HCT116 (cell line): ENCODE results near the gene SNHG17. TPM values are rescaled to one million over a fixed set of nuclear protein-coding genes. Genes with fewer than 3 reads are reported as not detected.

Source experiments
- ATAC-seq: fragments of 200-7000 bp; cut with Tn5 transposase; 2 replicates; pipeline ENCODE4 v1.9.1; 2020; ENCODE audit warnings: mild to moderate bottlenecking, moderate library complexity
- BruUV-seq: library from RNA; stranded (reverse); fragments of 400-500 nt; replicated peaks from 2 replicates; lab custom pipeline; 2021; lab: Mats Ljungman, UMichigan
- CTCF ChIA-PET: fragments of 300-600 bp; sonication (Branson Sonifier 250); formaldehyde crosslinking; loops from one replicate; lab custom pipeline; 2021; ENCODE audit warnings: antibody characterized with exemption; lab: Charles Lee
- POLR2A ChIA-PET: fragments of 300-600, 350-600 bp; sonication (Branson Sonifier 250); formaldehyde crosslinking; loops from one replicate; lab custom pipeline; 2021; ENCODE audit warnings: antibody characterized with exemption; lab: Charles Lee
- RAD21 ChIA-PET, 2 experiments: fragments of 300-600 bp; sonication (Branson Sonifier 250); formaldehyde crosslinking; loops; one replicate each; lab custom pipeline; 2023; ENCODE audit warnings: low total read pairs in 2 of 2; ENCODE audit not compliant: uncharacterized antibody in 2 of 2, unreplicated experiment in 2 of 2, low non-redundant PET in 1 of 2; lab: Charles Lee
- DNase-seq: peaks from one replicate; pipeline ENCODE4 v3.0.0-alpha.2; 2010; ENCODE audit warnings: low read depth, low spot score
- H2AFZ ChIP-seq: fragments of 200-600 bp; shearing (Covaris generic), sonication (generic); 2 replicates; pipeline ENCODE4 v1.6.1; 2017; ENCODE audit warnings: low read depth, mixed run types, mixed read lengths, antibody characterized with exemption, low read length; ENCODE audit not compliant: poor library complexity, severe bottlenecking
- H3K27ac ChIP-seq: 2 replicates; pipeline ENCODE4 v1.5.1; 2012; ENCODE audit warnings: low read depth, low read length
- H3K27me3 ChIP-seq: fragments of 200-600 bp; sonication (generic); 2 replicates; pipeline ENCODE4 v1.6.1; 2016; ENCODE audit warnings: mixed run types, low read length, mixed read lengths; ENCODE audit not compliant: insufficient read depth
- H3K36me3 ChIP-seq, 2 experiments: fragments of 200-500 bp in 1 of 2; fragments of 200-600 bp in 1 of 2; sonication (Bioruptor generic) in 1 of 2; sonication (generic) in 1 of 2; 2 replicates each; pipeline versions ENCODE4 v1.5.1 to v1.6.1; 2014 to 2016; ENCODE audit warnings: low read length in 2 of 2, inconsistent platforms in 1 of 2, mixed read lengths in 1 of 2, mixed run types in 1 of 2; ENCODE audit not compliant: insufficient read depth in 2 of 2, control insufficient read depth in 1 of 2
- H3K4me1 ChIP-seq, 2 experiments: fragments of 200-600 bp in 1 of 2; sonication (generic) in 1 of 2; 2 replicates each; pipeline versions ENCODE4 v1.5.1 to v1.6.1; 2012 to 2017; ENCODE audit warnings: low read length in 2 of 2, inconsistent platforms in 1 of 2, mild to moderate bottlenecking in 1 of 2, mixed read lengths in 1 of 2, mixed run types in 1 of 2, moderate library complexity in 1 of 2; ENCODE audit not compliant: insufficient read depth in 2 of 2, control insufficient read depth in 1 of 2
- H3K4me2 ChIP-seq: fragments of 200-600 bp; sonication (generic); 2 replicates; pipeline ENCODE4 v1.6.1; 2017; ENCODE audit warnings: mixed run types, low read length, mixed read lengths
- H3K4me3 ChIP-seq, 2 experiments: fragments of 200-600 bp in 1 of 2; sonication (generic) in 1 of 2; replicated peaks in 1 of 2; 2 replicates each; pipeline ENCODE4 v1.5.1; 2011 to 2016; ENCODE audit warnings: low read length in 2 of 2, control low read depth in 1 of 2, low read depth in 1 of 2, mild to moderate bottlenecking in 1 of 2, mixed read lengths in 1 of 2, mixed run types in 1 of 2
- H3K79me2 ChIP-seq: fragments of 200-600 bp; sonication (generic); 2 replicates; pipeline ENCODE4 v1.6.1; 2017; ENCODE audit warnings: mild to moderate bottlenecking, mixed run types, low read length, moderate library complexity, mixed read lengths; ENCODE audit not compliant: insufficient read depth
- H3K9ac ChIP-seq: fragments of 200-600 bp; sonication (generic); 2 replicates; pipeline ENCODE4 v1.6.1; 2016; ENCODE audit warnings: low read length, mixed read lengths
- H3K9me2 ChIP-seq: fragments of 200-600 bp; sonication (generic), shearing (Covaris generic); 2 replicates; pipeline ENCODE4 v1.6.1; 2017; ENCODE audit warnings: mixed run types, mild to moderate bottlenecking, moderate library complexity; ENCODE audit not compliant: insufficient read depth
- H3K9me3 ChIP-seq, 2 experiments: fragments of 200-500 bp in 1 of 2; fragments of 200-600 bp in 1 of 2; sonication (Bioruptor generic) in 1 of 2; sonication (generic) in 1 of 2; 2 replicates each; pipeline ENCODE4 v1.6.1; 2014 to 2017; ENCODE audit warnings: low read length in 2 of 2, mixed read lengths in 2 of 2, inconsistent platforms in 1 of 2, low read depth in 1 of 2, mild to moderate bottlenecking in 1 of 2, mixed run types in 1 of 2, moderate library complexity in 1 of 2; ENCODE audit not compliant: control insufficient read depth in 1 of 2, insufficient read depth in 1 of 2
- H4K20me1 ChIP-seq: fragments of 200-600 bp; sonication (generic), shearing (Covaris generic); 2 replicates; pipeline ENCODE4 v1.6.1; 2017; ENCODE audit warnings: mixed run types, mild to moderate bottlenecking, moderate library complexity; ENCODE audit not compliant: insufficient read depth
- ATF3 ChIP-seq: IDR thresholded peaks from 2 replicates; pipeline ENCODE4 v1.6.1; 2012
- CEBPB ChIP-seq: IDR thresholded peaks from 2 replicates; pipeline ENCODE4 v1.6.1; 2012; ENCODE audit warnings: low read depth
- EZH2 ChIP-seq: fragments of 200-600 bp; sonication (generic); IDR thresholded peaks from 2 replicates; pipeline ENCODE4 v1.6.1; 2017; ENCODE audit warnings: antibody characterized with exemption, mixed run types
- EZH2phosphoT487 ChIP-seq: fragments of 200-600 bp; IDR thresholded peaks from 2 replicates; pipeline ENCODE4 v1.6.1; 2018; ENCODE audit warnings: antibody characterized with exemption, borderline replicate concordance
- FOSL1 ChIP-seq: IDR thresholded peaks from 2 replicates; pipeline ENCODE4 v1.6.1; 2012; ENCODE audit warnings: low read depth
- JUND ChIP-seq: IDR thresholded peaks from 2 replicates; pipeline ENCODE4 v1.6.1; 2012
- MAX ChIP-seq: IDR thresholded peaks from 2 replicates; pipeline ENCODE4 v1.6.1; 2012
- POLR2A ChIP-seq: IDR thresholded peaks from 2 replicates; pipeline ENCODE4 v1.7.0; 2011; ENCODE audit warnings: borderline replicate concordance; ENCODE audit not compliant: insufficient read depth, insufficient read length; ENCODE audit errors: extremely low read depth
- POLR2AphosphoS5 ChIP-seq: IDR thresholded peaks from 2 replicates; pipeline ENCODE4 v1.6.1; 2011; ENCODE audit warnings: mild to moderate bottlenecking, low read depth, low read length, moderate library complexity
- REST ChIP-seq: IDR thresholded peaks from 2 replicates; pipeline ENCODE4 v1.6.1; 2012; ENCODE audit warnings: low read depth
- SIN3A ChIP-seq: IDR thresholded peaks from 2 replicates; pipeline ENCODE4 v1.6.1; 2012; ENCODE audit warnings: low read depth
- SP1 ChIP-seq: IDR thresholded peaks from 2 replicates; pipeline ENCODE4 v1.6.1; 2012; ENCODE audit warnings: low read depth
- SRF ChIP-seq: IDR thresholded peaks from 2 replicates; pipeline ENCODE4 v1.6.1; 2012; ENCODE audit warnings: low read depth
- TCF7L2 ChIP-seq: IDR thresholded peaks from 2 replicates; pipeline ENCODE4 v1.7.0; 2011; ENCODE audit warnings: borderline replicate concordance, inconsistent platforms; ENCODE audit not compliant: insufficient read depth, insufficient read length; ENCODE audit errors: extremely low read depth
- YY1 ChIP-seq: IDR thresholded peaks from 2 replicates; pipeline ENCODE4 v1.6.1; 2011; ENCODE audit warnings: low read length, low read depth, moderate library complexity, mild to moderate bottlenecking; ENCODE audit not compliant: insufficient replicate concordance; ENCODE audit errors: extremely low read depth
- ZBTB33 ChIP-seq: IDR thresholded peaks from 2 replicates; pipeline ENCODE4 v1.6.1; 2011; ENCODE audit warnings: mild to moderate bottlenecking, low read length, moderate library complexity; ENCODE audit not compliant: insufficient replicate concordance; ENCODE audit errors: extremely low read depth
- ZFX ChIP-seq: fragments of 450-650 bp; IDR thresholded peaks from 2 replicates; pipeline ENCODE4 v1.6.1; 2017
- intact Hi-C: fragments of 100-400 bp; cut with micrococcal nuclease; formaldehyde crosslinking; loops from 2 replicates; pipeline ENCODE4 v1.10.0; 2022
- total RNA-seq: library from RNA; stranded (reverse); gene quantifications from one replicate; pipeline ENCODE4 v1.2.1, GENCODE V29; 2021; ENCODE audit not compliant: unreplicated experiment

Gene SNHG17
- total RNA-seq, 1 experiment from 2014 or later = 65.7 TPM

- Histone ChIP-seq H3K4me1 (peaks cover 3 to 34% of the 10 kb centered on the region in 2 experiments), H2AFZ (no peak overlapping the region), H3K9me2 (no peaks in the 10 kb centered on the region), H3K79me2 (no peaks in the 10 kb centered on the region), H4K20me1 (no peaks in the 10 kb centered on the region), H3K9ac (no peak overlapping the region), H3K4me3 (no peak overlapping the region), H3K9me3 (no peaks in the 10 kb centered on the region), H3K27ac (no peak overlapping the region), H3K36me3 (peaks cover 0 to 7% of the 10 kb centered on the region in 2 experiments; a peak in 1 of 4 replicates), H3K27me3 (no peaks in the 10 kb centered on the region), H3K4me2 (no peak overlapping the region)
- ChIA-PET POLR2A (no interaction called here), RAD21 (no interaction called here), CTCF (interaction anchor here (1.4 to 1.6 kb wide), 2 partner anchors 9 to 10 kb away, joined by 4 to 7 read pairs; no protein-coding TSS in a partner anchor)
- no peak for DNase-seq
- BruUV-seq = no TSS peak
- no peak for ATAC-seq
- intact Hi-C loops = no loop called here
- TF ChIP-seq EZH2 (no peak), ZBTB33 (no peak), SRF (no peak), YY1 (no peak), POLR2AphosphoS5 (no peak), ZFX (no peak), REST (no peak), ATF3 (no peak), CEBPB (no peak), SIN3A (no peak), POLR2A (no peak), JUND (no peak), SP1 (no peak), FOSL1 (no peak), EZH2phosphoT487 (no peak), TCF7L2 (no peak), MAX (no peak)
- TF ChIP-seq, all 23 proteins: peak for 0
Measured at GRCh38 chr20:38454556-38455473, 19.7 kb upstream of the SNHG17 start.
